SK-N-MC (cell line): Measurements from ENCODE around the gene CTSS.
"Not testable (repeated sequence)": the region's sequence is repeated elsewhere in the genome, so short reads cannot be mapped to it uniquely, and the experiment has no call there.

Experiments
- DNase-seq: peaks from one replicate; pipeline ENCODE4 v3.0.0-alpha.2; 2011; ENCODE audit warnings: low read depth, low spot score
- H3K27ac ChIP-seq: fragments of 200-600 bp; sonication (generic); 2 replicates; pipeline ENCODE4 v1.5.1; 2016; ENCODE audit warnings: mixed run types
- H3K36me3 ChIP-seq: fragments of 200-600 bp; sonication (generic); 2 replicates; pipeline ENCODE4 v1.6.1; 2017; ENCODE audit warnings: antibody characterized with exemption, low read length, mixed read lengths; ENCODE audit not compliant: insufficient read depth
- H3K4me3 ChIP-seq: fragments of 200-600 bp; sonication (generic); 2 replicates; pipeline ENCODE4 v1.5.1; 2016
- H3K9ac ChIP-seq: fragments of 200-600 bp; sonication (generic); 2 replicates; pipeline ENCODE4 v1.8.0; 2017; ENCODE audit warnings: mixed run types, mixed read lengths; ENCODE audit not compliant: insufficient read length
- H3K9me3 ChIP-seq: fragments of 200-600 bp; sonication (generic); 2 replicates; pipeline ENCODE4 v1.6.1; 2017; ENCODE audit warnings: low read depth, mild to moderate bottlenecking, antibody characterized with exemption, low read length, moderate library complexity, mixed read lengths
- EZH2 ChIP-seq: fragments of 200-600 bp; sonication (generic); IDR thresholded peaks from one replicate; pipeline ENCODE4 v1.6.1; 2017; ENCODE audit warnings: antibody characterized with exemption
- FOXP2 ChIP-seq: optimal IDR thresholded peaks from 2 replicates; pipeline ENCODE3; 2011; ENCODE audit warnings: mild to moderate bottlenecking, moderate library complexity; ENCODE audit not compliant: insufficient read depth; ENCODE audit errors: extremely low read length, control extremely low read depth
- POLR2AphosphoS5 ChIP-seq: IDR thresholded peaks from 2 replicates; pipeline ENCODE4 v1.6.1; 2012; ENCODE audit warnings: mild to moderate bottlenecking, low read depth, low read length, borderline replicate concordance

The CTSS gene

DNA sequence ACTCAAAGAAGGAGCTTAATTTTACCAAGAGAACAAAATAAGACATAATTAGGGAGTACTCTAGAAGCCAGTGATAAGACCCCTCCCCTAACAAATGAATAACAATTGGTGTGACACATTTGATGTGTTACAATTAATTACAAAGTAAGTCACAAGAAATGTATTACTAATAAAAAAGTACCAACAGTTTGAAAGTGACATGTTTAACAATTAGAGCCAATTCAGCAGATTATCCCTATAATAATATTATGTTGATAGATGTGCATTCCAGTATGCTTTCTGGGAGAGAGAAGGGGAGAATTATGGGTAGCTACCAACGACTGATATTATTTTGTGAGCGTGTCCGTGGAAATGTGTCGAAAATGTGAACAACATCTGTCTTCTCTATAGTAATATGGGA is 23.4 kb upstream of the CTSS start:
- no peak for DNase-seq
- Histone ChIP-seq H3K27ac (no peak overlapping the region), H3K4me3 (no peak overlapping the region), H3K36me3 (no peaks in the 10 kb centered on the region), H3K9ac (no peak overlapping the region), H3K9me3 (no peaks in the 10 kb centered on the region)
- no peak for TF ChIP-seq FOXP2
- TF ChIP-seq POLR2AphosphoS5: no peak
- TF ChIP-seq EZH2: no peak

- H3K36me3 ChIP-seq: no peaks in the 10 kb centered on the region
- DNase-seq: no peak
- H3K27ac ChIP-seq: no peak overlapping the region
- TF ChIP-seq POLR2AphosphoS5 (no peak), FOXP2 (no peak), EZH2 (no peak)
- H3K9me3 ChIP-seq: no peaks in the 10 kb centered on the region
- H3K9ac ChIP-seq: no peak overlapping the region
- no peak overlapping the region for H3K4me3 ChIP-seq
Observed at GRCh38 chr1:150787455-150787854, 21.9 kb upstream of the CTSS start.

DNA sequence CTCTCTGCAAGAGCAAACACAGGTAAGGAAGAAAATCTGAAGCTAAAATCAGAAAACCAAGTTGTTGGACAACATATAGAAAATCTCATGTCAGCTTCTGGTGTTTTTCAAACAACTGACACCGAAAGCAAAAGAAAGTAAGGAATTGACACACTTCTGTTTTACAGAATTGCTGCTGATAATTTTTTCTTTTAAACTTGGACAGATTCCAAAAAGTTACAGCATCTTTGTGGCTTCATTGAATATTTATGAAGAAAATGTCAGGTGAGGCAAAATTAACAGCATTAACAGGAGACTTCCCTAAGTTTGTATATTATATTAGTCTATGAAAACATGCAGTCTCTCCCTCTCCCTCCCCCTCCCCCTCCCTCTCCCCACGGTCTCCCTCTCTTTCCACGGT is 14.9 kb upstream of the CTSS start:
- peak; percentile 10 for DNase-seq
- Histone ChIP-seq H3K27ac (no peak overlapping the region), H3K4me3 (no peak overlapping the region), H3K36me3 (no peaks in the 10 kb centered on the region), H3K9ac (no peak overlapping the region), H3K9me3 (no peaks in the 10 kb centered on the region)
- no peak for TF ChIP-seq EZH2
- TF ChIP-seq POLR2AphosphoS5: no peak
- TF ChIP-seq FOXP2: no peak

DNA sequence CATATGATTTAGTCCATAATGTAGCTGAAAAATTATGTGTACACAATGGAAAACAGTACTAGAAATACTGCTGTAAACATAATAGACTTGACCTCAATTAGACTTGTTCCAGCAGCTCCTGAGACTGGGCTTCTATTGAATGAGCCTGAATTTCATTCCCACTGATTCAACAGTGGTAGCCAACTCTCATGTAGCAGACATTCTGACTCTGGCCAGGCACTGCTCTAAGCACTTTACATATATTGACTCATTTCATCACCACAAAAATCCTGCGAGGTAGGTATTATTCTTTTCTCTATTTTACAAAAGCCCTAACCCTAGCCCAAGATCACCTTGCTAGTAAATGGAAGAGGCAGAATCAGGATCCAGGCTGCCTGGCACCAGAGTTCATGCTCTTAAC is 12.8 kb upstream of the CTSS start:
- H3K4me3 ChIP-seq: no peak overlapping the region
- H3K9me3 ChIP-seq: no peaks in the 10 kb centered on the region
- no peak for DNase-seq
- H3K27ac ChIP-seq: no peak overlapping the region
- no peaks in the 10 kb centered on the region for H3K36me3 ChIP-seq
- TF ChIP-seq POLR2AphosphoS5 (no peak), EZH2 (no peak), FOXP2 (no peak)
- H3K9ac ChIP-seq: no peak overlapping the region

DNA sequence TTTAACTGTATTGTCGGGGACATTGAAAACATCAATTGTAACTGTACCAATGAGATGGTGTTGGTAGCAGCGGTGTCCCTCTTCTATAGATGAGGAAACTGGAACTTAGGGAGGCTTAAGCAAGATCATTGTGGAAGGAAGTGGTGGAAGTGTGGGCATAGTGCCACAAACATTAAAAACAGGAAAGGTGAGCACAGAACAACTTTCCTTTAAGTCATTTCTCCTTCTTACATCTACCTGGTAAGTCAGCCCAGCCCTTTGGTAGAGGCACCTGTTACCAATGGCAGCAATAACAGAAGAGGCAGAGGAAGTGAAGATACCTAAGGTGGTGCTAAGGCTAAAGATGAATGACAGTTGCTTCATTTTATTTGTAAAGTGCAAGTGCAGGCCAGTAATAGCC is 12.0 kb upstream of the CTSS start:
- H3K9ac ChIP-seq: no peak overlapping the region
- no peaks in the 10 kb centered on the region for H3K9me3 ChIP-seq
- no peak overlapping the region for H3K27ac ChIP-seq
- no peak for DNase-seq
- H3K4me3 ChIP-seq: no peak overlapping the region
- H3K36me3 ChIP-seq: no peaks in the 10 kb centered on the region
- TF ChIP-seq FOXP2: no peak
- TF ChIP-seq POLR2AphosphoS5: no peak
- TF ChIP-seq EZH2: no peak

GRCh38 chr1:150775931-150776505 is 10.4 kb upstream of the CTSS start:
- not testable (repeated sequence) for H3K27ac ChIP-seq, DNase-seq, H3K36me3 ChIP-seq, H3K4me3 ChIP-seq, H3K9me3 ChIP-seq, H3K9ac ChIP-seq

DNA sequence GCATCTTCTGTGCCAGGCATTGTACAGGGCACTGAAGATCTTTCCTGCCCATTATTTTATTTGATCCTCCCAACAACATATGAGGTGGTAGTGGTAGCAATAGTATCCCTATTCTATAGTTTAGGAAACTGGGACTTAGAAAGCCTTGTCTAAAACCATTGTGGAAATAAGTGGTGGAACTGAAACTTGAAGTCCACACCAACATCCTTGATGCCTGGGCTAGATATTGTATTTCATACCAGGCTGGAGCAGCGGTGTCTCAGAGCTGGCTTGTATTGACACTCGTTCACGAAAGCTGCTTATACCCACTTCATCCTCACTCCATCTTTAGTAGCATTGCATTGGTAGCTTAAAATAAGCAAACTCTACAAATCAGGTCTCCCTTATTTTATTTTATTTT is 9.7 kb upstream of the CTSS start:
- DNase-seq: no peak
- Histone ChIP-seq H3K4me3 (no peak overlapping the region), H3K27ac (no peak overlapping the region), H3K9me3 (no peaks in the 10 kb centered on the region), H3K36me3 (no peaks in the 10 kb centered on the region), H3K9ac (no peak overlapping the region)
- TF ChIP-seq POLR2AphosphoS5: no peak
- TF ChIP-seq EZH2: no peak
- TF ChIP-seq FOXP2: no peak

- no peak overlapping the region for H3K27ac ChIP-seq
- no peak for DNase-seq
- no peaks in the 10 kb centered on the region for H3K9me3 ChIP-seq
Observed at GRCh38 chr1:150772326-150772725, 6.7 kb upstream of the CTSS start.

GRCh38 chr1:150767704-150768103 is 2.1 kb upstream of the CTSS start:
- not testable (repeated sequence) for H3K36me3 ChIP-seq, H3K27ac ChIP-seq, H3K9ac ChIP-seq, H3K4me3 ChIP-seq, H3K9me3 ChIP-seq, DNase-seq

More at GRCh38 chr1:150772326-150772725, 6.7 kb upstream of the CTSS start:
- TF ChIP-seq FOXP2: no peak
- Histone ChIP-seq H3K4me3 (no peak overlapping the region), H3K9ac (no peak overlapping the region), H3K36me3 (no peaks in the 10 kb centered on the region)

DNA sequence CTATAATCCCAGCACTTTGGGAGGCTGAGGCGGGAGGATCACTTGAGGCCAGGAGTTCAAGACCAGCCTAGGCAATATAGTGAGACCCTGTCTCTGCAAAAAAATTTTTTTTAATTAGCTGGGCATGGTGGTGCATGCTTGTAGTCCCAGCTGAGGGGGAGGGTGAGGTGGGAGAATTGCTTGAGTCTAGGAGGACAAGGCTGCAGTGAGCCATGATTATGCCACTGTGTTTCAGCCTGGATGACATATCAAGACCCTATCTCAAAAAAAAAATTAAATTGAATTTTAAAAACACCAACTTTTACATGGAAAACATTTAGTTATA is 361 bp upstream of the CTSS start:
- not testable (repeated sequence) for H3K9me3 ChIP-seq, DNase-seq, H3K36me3 ChIP-seq
- Histone ChIP-seq H3K27ac (peak overlapping the region; percentile 98), H3K9ac (peak overlapping the region; percentile 63), H3K4me3 (peak overlapping the region; percentile 79)
